Measurements from ENCODE around the gene PIAS2. TPM values are rescaled to one million over a fixed set of nuclear protein-coding genes. Genes with fewer than 3 reads are reported as not detected.
"Not testable (repeated sequence)": the region's sequence is repeated elsewhere in the genome, so short reads cannot be mapped to it uniquely, and the experiment has no call there.

Gene PIAS2, protein sequence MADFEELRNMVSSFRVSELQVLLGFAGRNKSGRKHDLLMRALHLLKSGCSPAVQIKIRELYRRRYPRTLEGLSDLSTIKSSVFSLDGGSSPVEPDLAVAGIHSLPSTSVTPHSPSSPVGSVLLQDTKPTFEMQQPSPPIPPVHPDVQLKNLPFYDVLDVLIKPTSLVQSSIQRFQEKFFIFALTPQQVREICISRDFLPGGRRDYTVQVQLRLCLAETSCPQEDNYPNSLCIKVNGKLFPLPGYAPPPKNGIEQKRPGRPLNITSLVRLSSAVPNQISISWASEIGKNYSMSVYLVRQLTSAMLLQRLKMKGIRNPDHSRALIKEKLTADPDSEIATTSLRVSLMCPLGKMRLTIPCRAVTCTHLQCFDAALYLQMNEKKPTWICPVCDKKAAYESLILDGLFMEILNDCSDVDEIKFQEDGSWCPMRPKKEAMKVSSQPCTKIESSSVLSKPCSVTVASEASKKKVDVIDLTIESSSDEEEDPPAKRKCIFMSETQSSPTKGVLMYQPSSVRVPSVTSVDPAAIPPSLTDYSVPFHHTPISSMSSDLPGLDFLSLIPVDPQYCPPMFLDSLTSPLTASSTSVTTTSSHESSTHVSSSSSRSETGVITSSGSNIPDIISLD
- polyA plus RNA-seq (ENCODE audit: insufficient read depth in 1 of 5, insufficient read length in 5 of 5, low replicate concordance in 1 of 5): 10 to 100 TPM; 15.5 to 23.1 (median 21.7) TPM
- long read RNA-seq, donor 1, full-length matches to known transcripts: 6 of 6 reads
- long read RNA-seq, donor 1, partial matches to known transcripts: 0 of 6 reads
- long read RNA-seq, donor 1, other reads (novel, unspliced or antisense): 0 of 6 reads
- long read RNA-seq, donor 2: 0 reads
- long read RNA-seq, donor 3: 0 reads
- long read RNA-seq, donor 4: 0 reads
- long read RNA-seq, donor 5: 0 reads
- long read RNA-seq, donor 6, full-length matches to known transcripts: 4 of 4 reads
- long read RNA-seq, donor 6, partial matches to known transcripts: 0 of 4 reads
- long read RNA-seq, donor 6, other reads (novel, unspliced or antisense): 0 of 4 reads
- long read RNA-seq, donor 7, full-length matches to known transcripts: 4 of 4 reads
- long read RNA-seq, donor 7, partial matches to known transcripts: 0 of 4 reads
- long read RNA-seq, donor 7, other reads (novel, unspliced or antisense): 0 of 4 reads
- long read RNA-seq, donor 8: 0 reads

DNA sequence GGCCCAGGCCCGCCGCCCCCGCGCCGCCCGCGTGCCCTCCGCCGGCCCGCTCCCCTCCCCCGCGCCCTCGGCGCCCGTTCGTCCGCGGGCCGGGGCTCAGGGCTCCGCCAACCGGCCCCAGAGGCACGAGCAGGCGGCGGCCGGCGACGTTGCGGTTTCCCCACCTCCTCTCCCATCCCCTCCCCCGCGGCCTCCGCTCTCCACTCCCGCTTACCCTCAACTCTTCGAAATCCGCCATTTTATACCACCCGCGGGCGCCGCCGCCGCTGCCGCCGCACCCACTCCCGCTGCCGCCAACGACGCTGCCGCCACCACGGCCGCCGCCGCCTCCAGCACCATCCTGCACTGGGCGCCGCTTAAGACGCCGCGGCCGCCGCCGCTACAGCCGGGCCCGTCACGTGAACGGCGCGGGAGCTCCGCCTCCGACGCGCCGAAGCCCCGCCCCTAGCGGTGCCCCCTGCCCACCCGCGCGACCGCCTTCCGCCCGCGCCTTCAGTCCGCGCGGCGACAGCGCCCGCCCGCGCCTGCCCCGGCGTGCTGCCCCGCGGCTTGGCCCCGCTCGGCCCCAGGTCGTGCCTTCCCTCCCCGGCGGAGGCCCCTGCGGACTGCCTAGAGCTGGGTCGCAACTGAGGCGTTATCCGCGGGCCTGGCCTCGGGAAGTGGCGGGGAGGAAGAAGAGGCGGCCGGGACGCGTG, at the start of gene PIAS2, which contains the start of gene KATNAL2:
TSS of gene PIAS2 (minus strand) at position 400 of the 695 bp plus-strand sequence. CDS start at position 238, 162 bp downstream.
TSS of gene KATNAL2 (plus strand) at position 495 of the 695 bp plus-strand sequence. CDS start 29,271 bp downstream, outside the sequence.
- DNase-seq: peak; percentile 78 to 84

DNA sequence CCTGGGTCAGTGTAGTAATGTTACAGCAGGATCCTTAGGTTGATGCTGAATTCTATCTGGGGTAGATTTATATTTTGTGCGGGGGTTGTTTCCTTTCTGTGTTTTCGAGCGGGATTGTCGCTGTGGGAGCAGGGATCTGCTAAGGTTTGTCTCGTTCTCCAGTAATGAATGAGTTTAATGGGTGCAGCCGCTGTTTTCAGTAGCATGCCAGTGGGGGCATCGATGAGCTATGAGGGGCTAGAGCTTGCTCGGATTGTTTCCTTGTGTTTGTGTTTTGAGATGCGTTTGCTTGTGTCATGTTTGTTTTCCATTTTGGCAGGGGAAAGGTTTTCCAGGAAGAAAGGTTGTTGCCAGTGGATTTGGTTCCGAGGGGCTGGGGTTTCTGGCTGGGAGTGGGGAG, 49.0 kb upstream of the PIAS2 start:
- not testable (repeated sequence) for DNase-seq

DNA sequence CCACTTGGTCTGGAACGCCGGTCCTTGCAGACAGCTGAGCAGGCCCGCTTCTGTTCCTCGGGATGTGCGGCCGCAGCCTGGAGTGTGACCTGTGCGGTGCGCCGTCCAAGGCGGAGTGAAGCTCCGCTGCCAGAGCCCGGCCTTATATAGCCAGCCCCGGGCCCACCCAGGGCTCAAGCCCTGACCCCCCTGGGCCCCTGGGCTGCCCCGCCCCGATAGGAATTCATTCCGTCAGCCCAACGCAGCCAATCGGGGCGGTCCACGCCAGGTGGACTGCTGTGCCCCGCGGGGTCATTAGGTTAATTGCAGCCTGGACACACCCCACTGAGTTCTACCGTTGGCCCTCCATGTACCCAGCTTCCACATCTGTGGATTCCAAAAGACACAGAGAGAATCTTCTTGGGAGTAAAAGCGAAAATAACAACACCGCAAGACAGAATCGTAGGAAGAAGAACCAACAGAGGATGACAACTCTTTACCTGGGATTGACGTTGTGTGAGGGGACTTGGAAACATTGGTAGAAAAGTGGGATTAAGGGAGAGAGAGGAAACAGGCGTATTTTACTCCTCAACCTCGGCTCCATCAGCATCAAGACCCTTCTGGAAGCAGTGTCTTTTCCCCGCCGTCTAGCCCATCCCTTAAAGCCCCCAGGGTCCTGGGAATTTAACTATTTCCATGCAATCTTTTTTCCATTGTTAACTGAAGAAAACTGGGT, 47.4 kb upstream of the PIAS2 start:
- DNase-seq: not testable (repeated sequence)

DNA sequence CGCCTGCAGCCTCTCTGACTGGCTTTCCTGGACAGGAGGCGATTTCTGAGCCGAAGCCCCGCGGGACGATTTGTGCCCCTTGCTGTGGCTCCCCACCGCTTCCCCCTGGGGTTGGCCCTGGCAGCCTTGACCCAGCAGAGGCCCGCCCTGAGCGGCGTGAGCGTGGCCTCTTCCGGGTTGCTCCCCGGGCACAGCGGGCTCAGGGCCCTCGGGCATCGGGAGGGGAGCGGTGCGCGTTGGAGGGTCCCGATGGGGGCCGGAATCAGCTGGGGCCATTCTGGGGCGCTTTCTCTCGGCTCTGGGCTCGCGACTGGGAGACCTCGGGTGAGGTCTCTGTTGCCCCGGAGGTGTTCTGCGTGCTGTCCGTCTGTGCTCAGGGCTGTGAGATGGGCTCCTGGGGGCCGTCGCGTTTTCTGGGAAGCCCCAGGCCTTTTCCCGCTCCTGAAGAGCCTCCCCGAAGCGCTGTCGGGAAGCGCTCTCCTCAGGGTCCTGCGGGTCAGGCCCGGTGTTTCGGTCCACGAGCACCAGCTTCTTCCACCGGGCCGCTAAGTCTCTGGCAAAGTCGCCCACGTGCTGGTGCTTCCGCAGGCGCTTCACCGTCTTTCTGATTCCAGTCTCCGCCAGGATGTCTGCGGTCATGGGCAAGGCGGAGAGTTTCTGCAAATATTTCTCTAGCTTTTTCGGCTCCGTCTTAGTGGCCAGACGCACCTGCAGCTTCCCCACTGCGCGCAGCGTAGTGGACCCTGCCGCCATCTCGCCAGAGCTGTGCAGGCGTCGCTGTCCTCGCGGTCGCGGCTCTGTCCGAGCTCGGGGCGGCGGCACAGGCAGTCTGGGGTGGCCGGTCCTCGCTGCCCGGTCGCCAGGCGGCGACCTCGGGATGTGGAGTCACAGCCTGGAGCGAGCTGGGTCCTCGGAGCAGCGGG, 46.6 kb upstream of the PIAS2 start:
- not testable (repeated sequence) for DNase-seq

DNA sequence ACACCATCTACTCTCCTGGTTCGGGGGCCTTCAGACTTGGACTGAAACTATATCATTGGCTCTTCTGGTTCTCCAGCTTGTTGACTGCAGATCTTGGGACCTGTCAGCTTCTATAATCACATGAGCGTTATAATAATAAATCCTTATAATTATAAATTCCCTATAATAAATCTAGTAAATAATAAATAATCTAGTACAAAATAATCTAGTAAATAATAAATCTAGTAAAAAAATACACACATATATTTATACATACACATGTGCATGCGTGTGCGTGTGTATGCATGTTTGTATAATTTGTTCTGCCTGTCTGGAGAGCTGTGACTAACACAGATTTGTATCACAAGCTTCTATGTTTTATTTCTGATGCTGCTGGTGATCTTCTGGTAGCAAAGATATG, 40.9 kb upstream of the PIAS2 start:
- DNase-seq: no peak

DNA sequence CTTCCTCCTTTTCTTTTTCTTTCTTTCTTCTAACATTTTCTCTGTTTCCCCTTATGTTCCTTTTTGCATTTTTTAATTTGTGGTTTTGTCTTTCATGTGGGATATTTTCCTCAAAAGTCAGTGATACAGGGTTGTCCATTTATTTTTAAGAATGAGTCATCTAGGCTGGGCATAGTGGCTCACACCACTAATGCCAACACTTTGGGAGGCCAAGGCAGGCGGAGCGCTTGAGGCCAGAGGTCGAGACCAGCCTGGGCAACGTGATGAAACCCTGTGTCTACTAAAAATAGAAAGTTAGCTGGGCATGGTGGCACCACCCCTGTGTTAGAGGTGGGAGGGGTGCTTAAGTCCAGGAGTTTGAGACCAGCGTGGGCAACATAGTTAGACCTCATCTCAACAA, 35.9 kb upstream of the PIAS2 start:
- no peak for DNase-seq

DNA sequence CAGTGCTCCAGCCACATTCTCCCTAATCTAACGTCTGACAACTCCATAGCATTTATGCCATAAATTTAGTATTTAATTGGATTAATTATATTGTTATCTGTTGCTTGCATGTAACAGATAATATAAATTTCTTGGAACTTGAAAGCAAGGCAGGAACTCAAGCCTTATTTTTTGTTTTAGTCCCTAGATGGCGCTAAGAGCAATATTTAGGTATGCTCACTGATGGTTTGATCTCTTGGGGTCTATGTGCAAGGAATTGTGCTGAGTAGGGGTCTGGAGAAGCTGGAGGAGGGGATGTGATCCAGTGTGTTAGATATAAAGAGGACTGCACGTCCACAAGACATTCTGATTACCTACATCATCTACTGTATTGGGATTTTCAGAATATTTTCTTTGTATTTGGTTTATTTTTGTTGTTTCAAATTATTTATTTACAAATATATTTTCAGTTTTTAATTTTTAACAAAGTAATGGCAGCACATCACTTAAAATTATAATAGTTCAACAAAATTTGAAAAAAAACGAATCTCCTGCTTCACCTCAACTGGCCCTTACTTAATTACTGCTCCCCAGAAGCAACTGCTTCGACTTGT, 32.9 kb upstream of the PIAS2 start:
- DNase-seq: no peak

DNA sequence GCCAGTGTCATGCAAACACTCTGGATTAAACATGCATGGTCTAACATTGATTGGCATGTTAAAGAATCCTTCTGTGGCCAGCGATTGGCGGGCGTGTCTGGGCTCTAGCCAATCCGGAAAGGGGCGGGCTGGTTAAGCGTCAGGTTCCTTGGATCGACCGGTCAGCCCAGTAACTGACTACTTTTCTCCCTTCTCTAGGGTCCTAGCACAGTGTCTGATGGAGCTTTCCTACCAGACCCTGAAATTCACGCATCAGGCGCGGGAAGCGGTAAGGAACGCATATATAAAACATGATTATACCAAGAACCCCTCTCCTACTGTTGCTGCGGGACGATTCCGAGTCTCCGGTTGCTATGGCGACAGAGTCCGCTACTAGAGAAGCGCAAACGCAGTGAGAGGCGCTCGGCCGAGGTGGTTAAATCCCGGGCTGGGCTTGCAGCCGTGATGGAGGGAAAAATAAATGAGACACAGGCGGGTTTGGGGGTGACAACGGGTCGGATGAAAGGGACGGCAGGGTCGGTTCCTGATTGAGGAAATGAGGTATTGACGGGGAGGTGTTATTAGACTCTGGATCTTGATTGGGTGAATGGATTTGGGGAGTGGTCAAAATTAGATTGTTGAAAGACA, 29.5 kb upstream of the PIAS2 start:
- peak; percentile 68 to 79 for DNase-seq

DNA sequence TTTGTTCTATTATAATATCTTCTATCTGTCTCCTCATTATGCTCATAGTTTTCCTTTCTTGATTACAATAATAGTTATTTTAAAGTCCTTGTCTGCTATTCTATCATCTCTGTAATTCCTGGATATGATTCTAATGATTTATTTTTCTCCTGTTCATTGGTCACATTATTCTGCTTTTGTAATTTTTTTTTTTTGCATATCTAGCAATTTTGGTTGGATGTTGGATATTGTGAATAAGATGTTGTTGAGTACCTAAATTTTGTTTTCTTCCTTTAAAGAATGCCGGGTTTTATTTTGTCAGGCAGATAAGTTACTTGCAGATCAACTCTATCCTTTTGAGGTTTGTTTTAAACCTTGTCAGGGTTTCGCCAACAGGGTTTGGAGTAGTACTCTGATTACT, 25.3 kb upstream of the PIAS2 start:
- no peak for DNase-seq

DNA sequence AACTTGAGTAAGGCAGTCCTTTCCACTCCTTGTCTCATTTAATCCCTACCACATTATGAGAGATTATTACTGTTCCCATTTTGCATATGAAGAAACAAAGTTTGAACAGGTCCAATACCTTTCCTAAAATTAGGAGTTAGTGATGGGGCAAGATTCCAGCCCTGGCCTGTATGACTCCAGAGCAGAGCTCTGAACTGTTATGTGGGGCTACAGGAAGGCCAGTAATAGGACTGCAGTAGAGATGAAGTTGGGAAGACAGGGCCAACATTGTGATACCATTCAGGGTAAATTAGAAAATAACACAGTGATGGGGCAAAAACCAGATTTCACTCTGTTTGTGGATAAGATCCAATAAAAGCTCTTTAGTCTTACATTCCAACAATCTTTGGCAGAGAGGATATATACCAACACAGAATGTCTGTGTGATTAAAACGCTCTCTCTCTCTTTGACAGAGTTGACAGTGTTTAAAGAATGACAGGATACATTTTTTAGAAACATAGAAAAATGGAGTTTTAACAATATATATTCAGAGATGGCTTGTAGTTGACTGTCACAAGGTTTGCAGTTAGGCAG, 22.8 kb upstream of the PIAS2 start:
- DNase-seq: no peak

DNA sequence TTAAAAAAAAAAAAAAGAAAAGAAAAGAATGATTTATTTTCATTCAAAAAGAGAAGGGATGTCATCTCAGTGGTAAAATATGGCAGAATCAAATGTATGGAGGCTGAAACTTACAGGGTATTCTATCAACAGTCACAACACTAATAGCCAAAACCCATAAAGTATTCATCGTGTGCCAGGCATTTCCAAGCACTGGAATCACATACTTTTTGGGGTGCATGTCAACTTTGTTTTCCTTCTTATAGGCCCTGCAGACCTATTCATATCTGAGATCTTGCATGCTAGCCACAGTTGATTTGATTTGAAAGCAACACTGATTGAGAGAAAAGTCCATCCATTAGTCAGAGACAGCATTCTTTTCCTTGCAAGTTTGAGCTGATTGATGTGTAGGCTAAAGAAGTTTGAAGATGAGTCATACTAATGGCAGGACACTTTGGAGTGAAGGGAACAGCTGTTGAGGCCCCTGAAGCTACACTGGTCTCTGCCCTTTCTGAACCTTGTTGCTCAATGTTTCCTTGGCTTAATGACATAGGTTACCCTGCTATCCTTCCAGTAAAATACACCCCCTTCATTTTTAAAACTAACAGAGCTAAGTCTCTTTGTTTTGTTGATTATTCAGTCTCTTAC, 22.1 kb upstream of the PIAS2 start:
- no peak for DNase-seq

DNA sequence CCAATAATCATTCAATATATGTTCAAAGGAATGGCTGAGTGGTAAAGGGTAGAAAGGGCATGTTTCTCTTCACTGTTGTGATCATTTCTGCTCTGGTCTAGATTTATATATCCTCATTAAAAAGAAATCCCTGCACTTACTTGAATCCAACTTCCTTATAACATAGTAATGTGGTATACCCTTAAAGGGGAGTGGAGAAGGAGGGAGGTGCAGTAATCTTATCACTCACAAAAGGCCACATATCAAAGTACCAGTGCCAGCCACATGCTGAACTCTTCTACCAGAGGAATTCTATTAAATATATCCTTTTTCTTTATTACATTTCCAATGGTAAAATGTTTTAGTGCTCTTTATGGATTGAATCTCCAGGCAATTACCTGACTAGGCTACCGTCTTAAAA, 3.3 kb upstream of the PIAS2 start:
- no peak for DNase-seq

DNA sequence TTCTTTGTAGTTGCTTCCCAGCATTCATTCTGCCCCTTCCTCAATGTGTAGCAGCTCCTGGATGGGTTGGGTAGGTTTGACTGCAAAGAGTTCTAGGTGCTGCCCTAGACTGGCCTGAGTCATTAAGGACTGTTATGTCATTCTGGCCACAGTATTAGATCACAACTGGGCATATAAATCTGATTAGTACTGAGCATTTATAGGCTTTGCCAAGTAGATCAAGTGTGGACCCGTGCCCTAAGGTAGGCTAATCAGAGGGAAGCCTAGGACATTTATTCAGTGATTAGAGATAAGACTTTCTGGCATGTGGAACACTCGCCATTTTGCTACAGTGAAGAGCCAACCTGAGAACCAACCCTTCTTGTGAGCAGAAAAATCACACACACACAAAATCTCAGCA, 2.8 kb upstream of the PIAS2 start:
- no peak for DNase-seq

DNA sequence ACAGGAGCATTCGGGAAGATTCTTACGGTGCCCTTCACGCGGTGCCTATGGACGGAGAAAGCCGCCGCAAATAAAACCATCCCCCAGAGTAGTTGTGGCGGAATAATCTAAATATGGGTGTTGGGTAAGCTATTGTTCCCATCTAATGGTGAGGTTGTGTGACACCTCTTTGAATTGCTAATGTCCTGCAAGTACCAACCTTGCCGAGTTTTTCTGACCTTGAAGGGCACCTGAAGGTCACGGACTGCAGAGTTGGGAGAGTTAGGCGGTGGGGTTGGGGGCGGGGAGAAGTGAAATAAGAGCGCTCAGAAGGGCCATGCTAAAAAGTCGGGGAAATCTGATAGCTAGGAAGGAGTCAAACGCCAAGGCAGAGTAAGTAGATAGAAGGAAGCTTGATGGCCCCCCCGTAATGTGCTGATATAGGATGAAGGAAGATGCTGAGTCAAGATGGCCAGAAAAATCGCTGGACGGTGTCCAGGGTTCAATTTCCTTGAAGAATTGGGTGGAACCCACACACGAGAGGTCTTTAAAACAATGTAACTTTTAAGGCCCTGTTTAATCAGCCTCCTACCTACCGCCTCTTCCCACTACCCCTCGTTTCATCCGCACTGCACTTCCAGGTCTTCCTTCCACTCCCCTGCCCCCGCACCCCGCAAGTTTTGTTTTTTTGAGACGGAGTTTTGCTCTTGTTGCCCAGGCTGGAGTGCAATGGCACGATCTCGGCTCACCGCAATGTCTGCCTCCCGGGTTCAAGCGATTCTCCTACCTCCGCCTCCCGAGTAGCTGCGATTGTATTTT, 695 bp upstream of the PIAS2 start:
- DNase-seq: peak; percentile 40 to 42

DNA sequence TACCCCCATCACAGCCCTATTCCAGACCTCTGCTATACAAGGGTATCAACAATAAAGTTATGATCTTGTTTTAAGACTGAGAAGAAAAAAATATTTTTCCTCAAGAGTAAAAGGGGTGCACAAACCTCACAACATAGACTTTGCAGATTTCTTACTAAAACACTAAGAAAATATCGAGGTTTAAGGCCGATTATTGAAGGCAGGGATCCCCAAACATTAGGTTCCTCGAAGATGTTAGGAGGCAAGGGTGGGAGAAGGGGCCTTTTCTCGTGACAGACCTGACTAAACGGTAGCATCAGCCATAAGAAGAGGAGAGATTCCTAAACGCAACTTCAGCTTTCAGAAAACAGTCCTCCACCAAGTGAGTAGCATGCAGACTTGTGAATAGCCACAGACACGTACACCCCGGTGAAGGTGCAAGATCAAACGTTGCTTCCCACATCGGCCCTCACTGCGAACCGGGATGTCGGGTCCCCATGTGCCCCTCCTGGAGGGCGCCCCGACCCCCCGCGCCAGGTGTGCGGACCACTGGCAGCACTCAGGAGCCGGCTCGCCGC, 678 bp downstream of the PIAS2 start:
- DNase-seq: peak; percentile 17 to 32

DNA sequence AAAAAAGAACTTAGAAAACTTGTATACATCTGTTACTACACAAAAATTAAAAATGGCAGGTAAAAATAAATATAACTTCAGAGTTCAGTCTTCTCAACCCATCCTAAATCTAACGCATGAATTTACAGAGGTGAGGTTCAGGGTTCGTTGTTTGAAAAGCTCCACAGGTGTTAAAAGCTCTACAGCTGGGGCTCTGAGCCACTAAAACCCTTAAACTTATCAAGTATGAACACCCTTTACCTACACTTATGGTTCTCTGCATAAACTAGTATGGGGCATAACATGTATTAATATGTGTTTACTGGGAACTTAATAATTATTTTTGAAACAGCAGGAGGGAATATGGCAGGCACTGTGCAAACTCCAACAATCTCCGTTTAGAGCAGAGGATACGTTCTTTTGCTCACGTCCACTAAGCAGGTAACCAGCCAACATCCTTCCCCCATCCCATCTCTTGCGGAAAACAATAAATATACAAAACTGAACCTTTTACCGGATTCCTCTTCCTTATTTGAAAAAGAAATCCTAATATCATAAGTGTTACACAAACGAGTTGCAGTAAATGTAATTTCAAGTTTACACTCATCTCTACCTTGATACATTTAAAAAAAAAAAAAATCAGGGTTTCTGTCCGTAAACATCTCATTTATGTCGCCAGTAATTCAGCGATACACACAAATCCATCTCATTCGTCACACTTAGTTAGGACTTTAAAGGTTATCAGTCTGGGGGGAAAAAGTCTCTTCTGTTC, 1.3 kb downstream of the PIAS2 start:
- DNase-seq: peak in 1 of 2 donors; percentile 2

All from right lung (tissue), 10 donors.